Naive B cell (primary cell): ENCODE measurements around the gene ASCL2. TPM values are rescaled to one million over a fixed set of nuclear protein-coding genes. Genes with fewer than 3 reads are reported as not detected.
A peak's percentile ranks its signal among the peaks of the same experiment; 100 is the strongest.
"Not testable (repeated sequence)": the region's sequence is repeated elsewhere in the genome, so short reads cannot be mapped to it uniquely, and the experiment has no call there.

Source experiments
- ATAC-seq, 2 donors: fragments of 150-1000 bp; cut with Tn5 transposase; 2 replicates each; pipeline ENCODE4 v1.10.0; 2021; ENCODE audit warnings: low read depth in 2 of 2, mild to moderate bottlenecking in 2 of 2, moderate library complexity in 2 of 2
- DNase-seq: peaks from one replicate; pipeline ENCODE4 v3.0.0; 2022
- H3K27ac Mint-ChIP-seq, 6 donors: one replicate each; pipeline ENCODE4 v1.8.0; 2020 to 2022; ENCODE audit warnings: mild to moderate bottlenecking in 6 of 6, mixed read lengths in 6 of 6, moderate library complexity in 5 of 6, inconsistent platforms in 2 of 6
- H3K27me3 Mint-ChIP-seq, 3 donors: one replicate each; pipeline ENCODE4 v1.8.0; 2021 to 2022; ENCODE audit warnings: mixed read lengths in 3 of 3, mild to moderate bottlenecking in 1 of 3
- H3K36me3 Mint-ChIP-seq, 2 donors: one replicate each; pipeline ENCODE4 v1.8.0; 2020 to 2022; ENCODE audit warnings: mixed read lengths in 2 of 2, inconsistent platforms in 1 of 2, mild to moderate bottlenecking in 1 of 2
- H3K4me1 Mint-ChIP-seq, 3 donors: one replicate each; pipeline ENCODE4 v1.8.0; 2020 to 2022; ENCODE audit warnings: mixed read lengths in 3 of 3, inconsistent platforms in 1 of 3, mild to moderate bottlenecking in 1 of 3, moderate library complexity in 1 of 3
- H3K4me3 Mint-ChIP-seq, 8 donors: one replicate each; pipeline ENCODE4 v1.8.0; 2020 to 2022; ENCODE audit warnings: mild to moderate bottlenecking in 8 of 8, mixed read lengths in 8 of 8, moderate library complexity in 8 of 8, inconsistent platforms in 2 of 8
- H3K9me3 Mint-ChIP-seq, 7 donors: one replicate each; pipeline ENCODE4 v1.8.0; 2020 to 2022; ENCODE audit warnings: mixed read lengths in 7 of 7, mild to moderate bottlenecking in 5 of 7, inconsistent platforms in 2 of 7, moderate library complexity in 1 of 7
- polyA plus RNA-seq, 6 donors: library from polyadenylated mRNA; unstranded; fragments of 300-500 nt; fragmentation: Illumina TruSeq; gene quantifications; one replicate each; pipeline ENCODE4 v1.2.3, GENCODE V29; 2021; ENCODE audit warnings: low read depth in 6 of 6

The ASCL2 gene
- polyA plus RNA-seq, 6 donors from 2014 or later = 0.35 to 1.7 (median 0.60) TPM; not detected in 1

- no peak overlapping the region for H3K27ac Mint-ChIP-seq
- H3K27me3 Mint-ChIP-seq = peaks cover 24 to 51% (median 41%) of the 10 kb centered on the region in 3 donors
- H3K36me3 Mint-ChIP-seq = peaks cover 10 to 16% of the 10 kb centered on the region in 2 donors
- DNase-seq = no peak
- H3K4me1 Mint-ChIP-seq = peaks cover 0 to 5% (median 0%) of the 10 kb centered on the region in 3 donors
- H3K9me3 Mint-ChIP-seq = peaks cover 2 to 16% (median 8%) of the 10 kb centered on the region in 7 donors
- peak overlapping the region in 1 of 8 donors; percentile 60 for H3K4me3 Mint-ChIP-seq
- no peak for ATAC-seq
Measured at GRCh38 chr11:2287091-2287490, 16.7 kb upstream of the ASCL2 start.

DNA sequence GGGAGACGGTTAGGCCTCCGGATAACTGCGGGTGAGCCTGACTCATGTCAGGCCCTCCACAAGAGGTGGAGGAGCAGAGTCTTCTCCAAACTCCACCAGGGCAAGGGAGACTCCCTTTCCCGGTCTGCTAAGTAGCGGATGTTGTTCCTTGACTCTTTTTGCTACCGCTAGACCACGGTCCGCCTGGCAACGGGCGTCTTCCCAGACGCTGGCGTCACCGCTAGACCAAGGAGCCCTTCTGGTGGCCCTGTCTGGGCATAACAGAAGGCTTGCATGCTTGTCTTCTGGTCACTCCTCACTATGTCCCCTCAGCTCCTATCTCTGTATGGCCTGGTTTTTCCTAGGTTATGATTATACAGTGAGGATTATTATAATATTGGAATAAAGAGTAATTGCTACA is 16.0 kb upstream of the ASCL2 start:
- H3K4me1 Mint-ChIP-seq, H3K4me3 Mint-ChIP-seq, ATAC-seq, H3K27ac Mint-ChIP-seq, DNase-seq: not testable (repeated sequence)
- peaks cover 25 to 51% (median 44%) of the 10 kb centered on the region in 3 donors for H3K27me3 Mint-ChIP-seq
- peaks cover 2 to 23% (median 13%) of the 10 kb centered on the region in 7 donors for H3K9me3 Mint-ChIP-seq
- H3K36me3 Mint-ChIP-seq = peaks cover 10 to 18% of the 10 kb centered on the region in 2 donors

DNA sequence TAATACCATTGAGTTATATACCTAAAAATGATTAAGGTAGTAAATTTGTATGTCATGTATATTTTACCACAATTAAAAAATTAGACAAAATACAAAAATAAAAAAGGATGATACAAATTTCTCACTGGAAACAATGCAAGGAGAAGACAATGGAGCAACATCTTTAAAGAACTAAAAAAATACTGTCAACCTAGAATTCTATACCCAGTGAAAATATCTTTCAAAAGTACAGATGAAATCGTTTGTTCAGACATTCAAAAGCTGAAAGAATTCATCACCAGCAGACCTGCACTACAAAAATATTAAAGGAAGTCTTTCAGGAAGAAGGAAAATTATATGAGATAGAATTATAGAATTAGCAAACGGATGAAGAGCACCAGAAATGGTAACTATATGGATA is 9.8 kb upstream of the ASCL2 start:
- H3K9me3 Mint-ChIP-seq = peaks cover 7 to 49% (median 32%) of the 10 kb centered on the region in 7 donors
- peaks cover 18 to 32% of the 10 kb centered on the region in 2 donors for H3K36me3 Mint-ChIP-seq
- no peaks in the 10 kb centered on the region for H3K4me1 Mint-ChIP-seq
- H3K27ac Mint-ChIP-seq = no peak overlapping the region
- ATAC-seq = no peak
- no peak overlapping the region for H3K4me3 Mint-ChIP-seq
- DNase-seq = no peak
- H3K27me3 Mint-ChIP-seq = peaks cover 25 to 58% (median 39%) of the 10 kb centered on the region in 3 donors

DNA sequence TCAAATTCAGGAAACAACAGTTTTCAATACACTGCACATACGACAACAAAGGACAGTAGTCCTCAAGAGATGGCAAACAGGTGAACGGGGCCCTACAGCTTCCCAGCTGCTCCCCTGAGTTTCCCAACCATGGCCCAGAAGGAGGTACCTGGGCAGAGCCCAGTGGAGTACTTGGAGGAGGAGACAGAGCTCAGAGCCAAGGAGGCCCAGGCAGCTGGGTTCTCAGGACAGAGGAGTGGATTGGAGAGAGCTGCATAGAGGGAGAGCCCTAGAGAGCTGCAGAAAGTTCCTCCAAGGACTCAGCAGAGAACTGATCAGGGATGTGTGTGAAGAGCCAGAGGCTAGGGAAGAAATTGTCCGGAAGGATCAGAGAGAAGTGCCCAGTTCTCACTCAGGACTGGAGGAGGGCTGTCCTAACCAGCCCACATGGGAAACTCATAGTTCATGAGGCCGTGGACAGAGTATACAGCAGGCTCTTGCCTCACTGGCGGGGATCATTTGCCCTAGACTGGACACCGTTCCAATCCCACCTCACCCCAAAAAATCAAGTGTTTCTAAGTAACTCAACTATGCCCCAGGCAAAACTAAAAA is 7.6 kb upstream of the ASCL2 start:
- Mint-ChIP-seq H3K4me1 (no peaks in the 10 kb centered on the region), H3K9me3 (peaks cover 7 to 43% (median 31%) of the 10 kb centered on the region in 7 donors), H3K27ac (peak overlapping the region in 1 of 6 donors; percentile 46), H3K36me3 (peaks cover 13 to 32% of the 10 kb centered on the region in 2 donors), H3K4me3 (no peak overlapping the region), H3K27me3 (peaks cover 23 to 63% (median 50%) of the 10 kb centered on the region in 3 donors)
- ATAC-seq = no peak
- no peak for DNase-seq

DNA sequence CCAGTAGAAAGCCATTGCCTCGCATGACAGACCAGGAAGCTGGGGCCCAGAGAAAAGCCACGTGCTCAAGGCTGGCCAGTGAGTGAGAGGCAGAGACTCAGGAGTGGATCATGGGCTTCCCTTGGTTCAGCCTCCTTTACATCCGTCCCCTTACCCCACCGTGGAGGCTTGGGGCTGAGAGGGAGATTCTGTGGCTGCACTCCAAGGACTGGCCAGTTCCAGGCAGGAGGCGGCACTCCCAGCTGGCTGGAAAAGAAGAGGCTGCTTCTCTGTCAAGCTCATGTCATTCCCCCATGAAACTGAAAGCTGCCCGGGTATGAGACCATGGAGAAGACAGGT is 6.6 kb upstream of the ASCL2 start:
- peaks cover 5 to 33% (median 25%) of the 10 kb centered on the region in 7 donors for H3K9me3 Mint-ChIP-seq
- H3K27me3 Mint-ChIP-seq = peaks cover 19 to 67% (median 60%) of the 10 kb centered on the region in 3 donors

DNA sequence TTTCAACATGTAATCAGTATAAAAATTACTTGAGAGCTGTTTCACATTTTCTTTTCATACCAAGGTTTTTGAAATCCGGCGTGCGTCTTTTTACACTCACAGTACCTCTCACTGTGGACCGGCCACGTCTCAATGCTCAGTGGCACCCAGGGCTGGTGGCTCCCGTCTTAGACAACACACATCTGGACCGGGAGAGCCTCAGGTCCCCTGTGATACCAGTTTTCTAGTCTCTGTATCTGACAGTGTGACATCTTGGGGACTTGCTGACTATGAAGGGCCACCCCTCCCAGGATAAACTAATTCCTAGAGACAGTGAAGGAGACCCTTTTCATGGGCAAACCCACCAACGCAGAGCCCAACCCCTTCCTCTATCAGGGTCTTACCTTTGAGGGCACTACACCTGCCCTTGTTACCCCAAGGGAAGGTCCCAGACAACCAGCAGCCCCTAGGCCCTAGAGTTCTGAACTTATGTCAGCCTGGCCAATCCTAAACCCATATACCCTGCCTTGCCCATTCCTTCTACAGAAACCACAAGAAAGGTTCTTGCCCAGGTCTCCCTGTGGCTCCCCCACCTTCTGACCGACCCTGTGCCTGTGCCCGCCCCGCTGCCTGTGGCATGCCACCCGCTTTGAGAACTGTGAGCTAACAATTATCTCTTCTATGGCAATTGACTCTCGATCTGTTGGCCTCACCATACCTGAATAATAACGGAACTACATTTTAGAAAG is 6.1 kb upstream of the ASCL2 start:
- Mint-ChIP-seq H3K27ac (peak overlapping the region in 1 of 6 donors; percentile 51), H3K4me1 (peaks cover 2 to 4% (median 3%) of the 10 kb centered on the region in 3 donors), H3K27me3 (peaks cover 19 to 71% (median 65%) of the 10 kb centered on the region in 3 donors), H3K9me3 (peaks cover 5 to 27% (median 20%) of the 10 kb centered on the region in 7 donors), H3K4me3 (no peak overlapping the region), H3K36me3 (peaks cover 8 to 24% of the 10 kb centered on the region in 2 donors)
- ATAC-seq = no peak
- no peak for DNase-seq

More for the DNA sequence above, 6.6 kb upstream of the ASCL2 start:
- ATAC-seq (no peak), DNase-seq (no peak)
- Mint-ChIP-seq H3K4me3 (no peak overlapping the region), H3K27ac (no peak overlapping the region), H3K36me3 (peaks cover 8 to 25% of the 10 kb centered on the region in 2 donors), H3K4me1 (no peaks in the 10 kb centered on the region)

GRCh38 chr11:2275334-2276279 is 5.2 kb upstream of the ASCL2 start:
- Mint-ChIP-seq H3K9me3 (peaks cover 5 to 23% (median 19%) of the 10 kb centered on the region in 7 donors), H3K27me3 (peaks cover 19 to 74% (median 70%) of the 10 kb centered on the region in 3 donors), H3K4me1 (peaks cover 4 to 8% (median 4%) of the 10 kb centered on the region in 3 donors), H3K4me3 (no peak overlapping the region), H3K27ac (no peak overlapping the region), H3K36me3 (peaks cover 8 to 24% of the 10 kb centered on the region in 2 donors)
- DNase-seq (no peak), ATAC-seq (no peak)

DNA sequence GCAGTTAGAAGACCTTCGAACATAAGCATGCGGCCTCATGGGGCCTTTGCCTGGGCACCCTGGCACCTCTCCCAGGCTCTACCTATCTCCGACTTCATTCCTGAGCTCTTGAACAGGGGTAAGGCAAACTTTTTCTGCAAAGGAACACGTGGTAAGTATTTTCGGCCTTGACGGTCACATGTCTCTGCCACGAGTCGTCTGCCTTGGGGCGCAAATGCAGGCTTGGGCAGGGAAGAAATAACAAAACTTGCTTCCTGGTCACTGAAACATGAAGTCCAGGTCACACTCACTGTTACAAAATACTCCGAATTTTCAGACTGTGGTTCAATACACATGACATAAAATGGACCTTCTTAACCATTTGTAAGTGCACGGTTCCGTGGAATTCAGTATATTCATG is 3.4 kb upstream of the ASCL2 start:
- no peak overlapping the region for H3K27ac Mint-ChIP-seq
- peaks cover 6 to 11% (median 7%) of the 10 kb centered on the region in 3 donors for H3K4me1 Mint-ChIP-seq

DNA sequence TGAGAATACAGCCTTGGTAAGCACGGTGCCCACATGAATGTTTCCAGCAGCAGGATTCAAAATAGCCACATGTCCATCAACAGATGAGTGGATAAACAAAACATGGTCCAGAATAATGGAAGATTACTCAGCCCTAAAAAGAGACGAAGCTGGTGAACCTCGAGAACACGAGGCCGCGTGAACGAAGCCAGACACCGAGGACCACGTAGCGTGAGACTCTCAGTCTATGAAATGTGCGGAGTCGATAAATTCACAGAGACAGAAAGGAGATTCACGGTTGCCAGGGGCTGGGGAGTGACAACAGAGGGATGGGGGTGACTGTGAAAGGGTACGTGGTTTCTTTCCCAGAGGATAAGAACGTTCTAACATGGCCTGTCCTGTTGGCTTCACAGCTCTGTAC is 2.9 kb upstream of the ASCL2 start:
- peak overlapping the region in 1 of 8 donors; percentile 29 for H3K4me3 Mint-ChIP-seq
- H3K4me1 Mint-ChIP-seq = peaks cover 7 to 11% (median 10%) of the 10 kb centered on the region in 3 donors
- peak overlapping the region in 1 of 6 donors; percentile 78 for H3K27ac Mint-ChIP-seq
- peaks cover 7 to 8% of the 10 kb centered on the region in 2 donors for H3K36me3 Mint-ChIP-seq
- ATAC-seq (no peak), DNase-seq (no peak)
- peaks cover 0 to 6% (median 0%) of the 10 kb centered on the region in 7 donors for H3K9me3 Mint-ChIP-seq
- H3K27me3 Mint-ChIP-seq = peaks cover 15 to 69% (median 66%) of the 10 kb centered on the region in 3 donors

More for the DNA sequence above, 3.4 kb upstream of the ASCL2 start:
- DNase-seq = no peak
- Mint-ChIP-seq H3K4me3 (no peak overlapping the region), H3K36me3 (peaks cover 8 to 10% of the 10 kb centered on the region in 2 donors), H3K27me3 (peaks cover 15 to 69% (median 66%) of the 10 kb centered on the region in 3 donors), H3K9me3 (peaks cover 0 to 7% (median 2%) of the 10 kb centered on the region in 7 donors)
- no peak for ATAC-seq

DNA sequence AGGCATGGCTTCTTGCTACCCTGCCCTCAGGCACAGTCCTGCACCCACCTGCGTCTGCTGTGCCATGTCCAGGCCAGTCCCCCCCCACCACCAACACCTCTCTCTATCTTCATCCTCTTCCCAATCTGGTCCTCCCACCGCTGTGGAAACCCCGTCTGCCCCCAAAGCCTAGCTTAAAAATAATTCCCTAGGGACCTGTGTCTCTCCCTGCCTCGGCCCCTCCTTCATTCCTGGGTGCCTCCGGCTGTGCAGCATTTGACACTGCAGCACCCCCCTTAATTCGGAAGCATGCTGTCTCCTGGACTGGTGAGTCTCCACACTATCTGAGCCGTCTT is 2.5 kb upstream of the ASCL2 start:
- Mint-ChIP-seq H3K27me3 (peaks cover 11 to 65% (median 62%) of the 10 kb centered on the region in 3 donors), H3K36me3 (peaks cover 3 to 6% of the 10 kb centered on the region in 2 donors), H3K4me3 (peak overlapping the region in 2 of 8 donors; percentile 3 to 42), H3K9me3 (peaks cover 0 to 2% (median 0%) of the 10 kb centered on the region in 7 donors), H3K4me1 (peaks cover 7 to 14% (median 11%) of the 10 kb centered on the region in 3 donors), H3K27ac (peak overlapping the region in 1 of 6 donors; percentile 39)
- DNase-seq (no peak), ATAC-seq (no peak)

DNA sequence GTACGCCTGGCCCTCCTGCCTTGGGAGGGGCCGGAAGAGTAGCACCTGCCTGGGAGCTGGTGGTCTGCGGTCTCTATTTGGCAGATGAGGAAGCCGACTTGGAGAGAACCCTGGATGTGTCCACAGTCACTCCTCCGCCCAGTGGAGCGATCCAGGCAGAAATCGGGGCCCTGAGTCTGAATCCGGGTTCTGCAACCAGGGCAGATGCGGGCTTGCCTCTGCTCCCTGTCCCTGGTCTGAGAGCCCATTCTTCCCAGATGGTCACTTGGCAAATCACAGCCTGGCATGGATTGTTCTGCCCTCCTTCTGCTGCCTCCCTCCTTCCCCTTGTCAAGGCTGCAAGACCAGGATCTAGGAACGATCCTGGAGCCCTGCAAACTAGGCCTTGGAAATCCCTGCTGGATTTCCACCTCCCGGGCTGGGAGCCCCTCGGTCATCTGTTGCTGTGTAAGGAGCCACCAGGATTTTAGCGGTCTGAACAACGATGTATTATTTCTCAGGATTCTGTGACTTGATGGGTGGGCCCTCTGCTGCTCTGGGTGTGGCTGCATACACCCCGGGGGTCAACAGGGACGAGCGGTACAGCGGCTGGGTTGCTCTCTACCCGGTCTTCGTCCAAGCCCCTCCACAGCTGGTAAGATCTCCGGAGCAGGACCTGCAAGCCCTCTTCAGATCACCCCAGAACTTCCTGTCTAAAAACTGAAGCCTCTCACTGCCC is 2.0 kb upstream of the ASCL2 start:
- DNase-seq = no peak
- H3K4me3 Mint-ChIP-seq = peak overlapping the region in 4 of 8 donors; percentile 18 to 61 (median 38)
- no peak for ATAC-seq
- peaks cover 7 to 19% (median 11%) of the 10 kb centered on the region in 3 donors for H3K4me1 Mint-ChIP-seq
- H3K36me3 Mint-ChIP-seq = peaks cover 0 to under 1% of the 10 kb centered on the region in 2 donors
- H3K27ac Mint-ChIP-seq = peak overlapping the region in 2 of 6 donors; percentile 39 to 64
- H3K9me3 Mint-ChIP-seq = no peaks in the 10 kb centered on the region
- peaks cover 10 to 60% (median 56%) of the 10 kb centered on the region in 3 donors for H3K27me3 Mint-ChIP-seq
